Measurements from ENCODE around the gene HSPA1A. TPM values are rescaled to one million over a fixed set of nuclear protein-coding genes. Genes with fewer than 3 reads are reported as not detected.
A peak's percentile ranks its signal among the peaks of the same experiment; 100 is the strongest.

Gene HSPA1A
- total and polyA plus RNA-seq, 9 of the 15 experiments (the other 6 are each of a cell fraction or from before 2014, with no cell fraction given) = 2.2 to 273 (median 107) TPM

- TF ChIP-seq DEAF1 (CRISPR knock-in tag; IDR thresholded peaks at IDR 0.05) (0 out of 2 replicates have a peak, but pooled peaks have one; percentile 27), SP2 (IDR thresholded peaks at IDR 0.05; ENCODE audit: extremely low read depth, low read depth, low read length, poor library complexity, severe bottlenecking) (no peak), PREB (CRISPR knock-in tag; IDR thresholded peaks at IDR 0.05) (no peak), HCFC1 (IDR thresholded peaks at IDR 0.05; ENCODE audit: low read depth, low read length) (peak; percentile 52; the same call in 1 of the 2 replicates), POLR3G (IDR thresholded peaks at IDR 0.05; ENCODE audit: extremely low read depth, insufficient read length, insufficient replicate concordance) (no peak), RBBP5 (IDR thresholded peaks at IDR 0.05; ENCODE audit: borderline replicate concordance, insufficient read depth, low read length, poor library complexity, severe bottlenecking) (peak; percentile 83), RBM22 (IDR thresholded peaks at IDR 0.05; ENCODE audit: low read depth, low read length, poor library complexity, severe bottlenecking) (peak; percentile 70), BACH1 (tag; IDR thresholded peaks at IDR 0.05) (peak; percentile 56; the same call in 1 of the 2 replicates), XRCC5 (IDR thresholded peaks at IDR 0.05; ENCODE audit: low read depth, low read length) (peak; percentile 99), DIDO1 (tag; IDR thresholded peaks at IDR 0.05; ENCODE audit: low read depth) (0 out of 2 replicates have a peak, but pooled peaks have one; percentile 19), XRCC3 (IDR thresholded peaks at IDR 0.05) (no peak), ZNF785 (CRISPR knock-in tag; IDR thresholded peaks at IDR 0.05) (no peak), ZNF280B (CRISPR knock-in tag; IDR thresholded peaks at IDR 0.05) (no peak), ZNF717 (CRISPR knock-in tag; IDR thresholded peaks at IDR 0.05) (no peak), SIN3A (IDR thresholded peaks at IDR 0.05; ENCODE audit: borderline replicate concordance in 2 of 2, control insufficient read depth in 1 of 2, low read depth in 2 of 2, low read length in 2 of 2) (peak; percentile 68 to 92; a peak in 2 of 4 replicates), TCF15 (CRISPR knock-in tag; IDR thresholded peaks at IDR 0.05) (no peak), RUNX1 (IDR thresholded peaks at IDR 0.05; ENCODE audit: low read depth) (peak; percentile 89; the same call in 1 of the 2 replicates), ZNF263 (CRISPR knock-in tag; IDR thresholded peaks at IDR 0.05; ENCODE audit: borderline replicate concordance) (peak; percentile 90), ZNF143 (CRISPR knock-in tag; IDR thresholded peaks at IDR 0.05) (peak; percentile 55; the same call in 1 of the 2 replicates), ZNF445 (CRISPR knock-in tag; IDR thresholded peaks at IDR 0.05; ENCODE audit: low read depth) (no peak; the same call in 1 of the 2 replicates), ZNF644 (tag; IDR thresholded peaks at IDR 0.05; ENCODE audit: low read depth) (peak; percentile 38; the same call in 1 of the 2 replicates)
Observed at GRCh38 chr6:31776989-31777666, 38.2 kb upstream of the HSPA1A start, which contains the start of gene VWA7 (continued).
